Hepatocyte (in vitro differentiated cells): ENCODE data around the gene R3HDM4.

ENCODE experiments used
- EZH2 ChIP-seq: fragments of 200-600 bp; sonication (generic); IDR thresholded peaks from 2 replicates; pipeline ENCODE4 v1.6.1; 2016; ENCODE audit warnings: antibody characterized with exemption, mild to moderate bottlenecking, borderline replicate concordance
- EZH2phosphoT487 ChIP-seq: fragments of 200-600 bp; sonication (generic); IDR thresholded peaks from one replicate; pipeline ENCODE4 v1.6.1; 2018; ENCODE audit warnings: antibody characterized with exemption, mild to moderate bottlenecking, low read depth, moderate library complexity; ENCODE audit not compliant: unreplicated experiment, severe bottlenecking
- TF ChIP-seq, protein P1 (sequence below): fragments of 200-600 bp; sonication (generic); IDR thresholded peaks from 2 replicates; pipeline ENCODE4 v1.5.1; 2016; ENCODE audit warnings: antibody characterized with exemption, mild to moderate bottlenecking; ENCODE audit not compliant: poor library complexity

DNA sequence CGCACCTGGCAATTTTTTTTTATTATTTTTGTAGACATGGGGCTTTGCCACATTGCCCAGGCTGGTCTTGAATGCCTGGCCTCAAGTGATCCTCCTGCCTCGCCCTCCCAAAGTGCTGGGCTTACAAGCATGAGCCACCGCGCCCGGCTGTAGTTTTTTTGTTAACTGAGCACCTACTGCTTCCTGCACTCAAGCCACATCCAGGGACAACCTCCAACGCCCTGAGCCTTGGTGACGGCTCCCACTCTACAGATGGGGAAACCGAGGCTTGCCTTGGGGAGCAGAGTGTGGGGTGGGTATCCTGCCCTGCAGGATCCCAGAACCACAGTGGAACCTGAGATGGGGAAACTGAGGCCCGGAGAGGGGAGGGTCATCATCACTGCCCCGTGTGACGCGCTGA, 57.9 kb downstream of the R3HDM4 start:
- TF ChIP-seq, protein P1, sequence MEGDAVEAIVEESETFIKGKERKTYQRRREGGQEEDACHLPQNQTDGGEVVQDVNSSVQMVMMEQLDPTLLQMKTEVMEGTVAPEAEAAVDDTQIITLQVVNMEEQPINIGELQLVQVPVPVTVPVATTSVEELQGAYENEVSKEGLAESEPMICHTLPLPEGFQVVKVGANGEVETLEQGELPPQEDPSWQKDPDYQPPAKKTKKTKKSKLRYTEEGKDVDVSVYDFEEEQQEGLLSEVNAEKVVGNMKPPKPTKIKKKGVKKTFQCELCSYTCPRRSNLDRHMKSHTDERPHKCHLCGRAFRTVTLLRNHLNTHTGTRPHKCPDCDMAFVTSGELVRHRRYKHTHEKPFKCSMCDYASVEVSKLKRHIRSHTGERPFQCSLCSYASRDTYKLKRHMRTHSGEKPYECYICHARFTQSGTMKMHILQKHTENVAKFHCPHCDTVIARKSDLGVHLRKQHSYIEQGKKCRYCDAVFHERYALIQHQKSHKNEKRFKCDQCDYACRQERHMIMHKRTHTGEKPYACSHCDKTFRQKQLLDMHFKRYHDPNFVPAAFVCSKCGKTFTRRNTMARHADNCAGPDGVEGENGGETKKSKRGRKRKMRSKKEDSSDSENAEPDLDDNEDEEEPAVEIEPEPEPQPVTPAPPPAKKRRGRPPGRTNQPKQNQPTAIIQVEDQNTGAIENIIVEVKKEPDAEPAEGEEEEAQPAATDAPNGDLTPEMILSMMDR: no peak
- TF ChIP-seq EZH2 (no peak), EZH2phosphoT487 (no peak)
